SK-N-MC (cell line): ENCODE results near the gene COL12A1.

Source experiments
- EZH2 ChIP-seq: fragments of 200-600 bp; sonication (generic); IDR thresholded peaks from one replicate; pipeline ENCODE4 v1.6.1; 2017; ENCODE audit warnings: antibody characterized with exemption
- POLR2AphosphoS5 ChIP-seq: IDR thresholded peaks from 2 replicates; pipeline ENCODE4 v1.6.1; 2012; ENCODE audit warnings: mild to moderate bottlenecking, low read depth, low read length, borderline replicate concordance

DNA sequence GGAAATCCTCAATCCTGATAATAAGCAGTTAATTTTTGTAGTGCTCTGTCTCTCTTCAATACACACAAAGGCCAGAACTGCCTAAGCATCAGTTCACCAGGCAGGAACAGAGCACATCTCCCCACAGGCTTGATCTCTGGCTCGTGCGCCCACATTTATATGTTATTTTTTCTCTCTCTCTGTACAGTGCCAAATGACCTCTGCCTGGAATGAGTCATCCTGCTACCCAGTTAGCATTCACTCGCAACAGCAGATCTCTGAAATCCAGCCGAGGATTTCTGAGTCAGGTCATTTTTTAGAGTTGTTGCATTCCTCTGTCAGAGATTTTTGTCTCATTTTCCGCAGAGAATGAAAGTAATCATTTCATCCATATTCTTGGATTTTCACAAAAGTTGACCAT lies 107.1 kb downstream of the COL12A1 start:
- TF ChIP-seq EZH2, result no peak
- no peak for TF ChIP-seq POLR2AphosphoS5
